Renal cortex interstitium (tissue), 11 donors: Measurements from ENCODE around the gene RUNX1. TPM values are rescaled to one million over a fixed set of nuclear protein-coding genes. Genes with fewer than 3 reads are reported as not detected.

Source experiments
- DNase-seq, 11 donors: peaks; one replicate each; pipeline ENCODE4 v3.0.0-alpha.2; 2013; ENCODE audit warnings: low read depth in 9 of 11, low spot score in 4 of 11; ENCODE audit errors: extremely low read depth in 1 of 11
- polyA plus RNA-seq, 3 donors: library from polyadenylated mRNA; unstranded; fragments of 120-200 nt; gene quantifications; one replicate each; pipeline ENCODE4 v1.2.1, GENCODE V29; 2013; ENCODE audit not compliant: insufficient read length in 3 of 3

Gene RUNX1
- polyA plus RNA-seq, 3 donors, result 2.3 to 3.5 (median 2.4) TPM

DNA sequence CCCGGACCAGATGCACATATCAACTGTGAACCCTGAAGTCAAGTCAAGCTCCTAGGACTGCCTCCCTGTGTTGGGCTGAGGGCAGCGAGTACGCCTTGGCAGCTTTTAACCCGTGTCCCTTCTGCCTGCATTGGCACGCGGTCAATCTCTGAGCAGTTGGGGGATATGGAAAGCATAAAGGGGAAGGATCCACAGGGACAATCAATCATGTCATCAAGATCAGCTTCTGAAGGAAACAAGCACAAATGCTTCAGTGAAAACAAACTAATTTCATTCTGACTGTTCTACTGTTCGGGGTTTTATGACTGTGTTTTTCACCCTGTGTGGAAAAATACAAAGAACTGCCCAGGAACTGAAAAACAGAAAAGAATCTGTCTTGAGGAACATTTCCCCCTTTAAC lies 106.2 kb downstream of the RUNX1 start:
- no peak for DNase-seq

DNA sequence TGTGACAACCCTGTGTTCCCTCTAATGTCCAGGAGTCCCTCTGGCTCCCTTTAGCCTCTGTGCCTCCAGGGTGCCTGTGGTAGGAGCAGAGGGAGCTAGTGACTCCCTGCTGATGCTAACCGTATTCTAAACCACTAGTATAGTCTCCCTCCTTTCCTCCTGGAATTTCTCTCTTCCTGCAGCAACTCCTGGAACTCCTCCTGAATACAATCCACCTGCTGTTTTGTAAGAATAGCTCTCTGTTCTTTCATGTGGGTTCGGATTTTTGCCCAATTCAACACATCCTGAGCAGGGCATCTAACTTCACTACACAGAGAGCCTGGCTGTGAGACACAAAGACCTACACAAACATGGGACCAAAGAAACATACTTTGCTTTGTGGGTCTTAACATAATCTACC lies 107.9 kb downstream of the RUNX1 start:
- DNase-seq, result no peak

GRCh38 chr21:34939673-34940331 lies 109.3 kb downstream of the RUNX1 start:
- no peak for DNase-seq

GRCh38 chr21:34938089-34938764 lies 110.9 kb downstream of the RUNX1 start:
- DNase-seq, result no peak

- DNase-seq, result no peak
Measured at GRCh38 chr21:34936883-34937563, 112.1 kb downstream of the RUNX1 start.

- DNase-seq, result no peak
Measured at GRCh38 chr21:34936371-34936789, 112.7 kb downstream of the RUNX1 start.

GRCh38 chr21:34935898-34936297 lies 113.2 kb downstream of the RUNX1 start:
- no peak for DNase-seq

- DNase-seq, result no peak
Measured at GRCh38 chr21:34935452-34935851, 113.7 kb downstream of the RUNX1 start.

GRCh38 chr21:34934350-34934749 lies 114.8 kb downstream of the RUNX1 start:
- DNase-seq, result no peak

GRCh38 chr21:34933609-34934335 lies 115.3 kb downstream of the RUNX1 start:
- no peak for DNase-seq

DNA sequence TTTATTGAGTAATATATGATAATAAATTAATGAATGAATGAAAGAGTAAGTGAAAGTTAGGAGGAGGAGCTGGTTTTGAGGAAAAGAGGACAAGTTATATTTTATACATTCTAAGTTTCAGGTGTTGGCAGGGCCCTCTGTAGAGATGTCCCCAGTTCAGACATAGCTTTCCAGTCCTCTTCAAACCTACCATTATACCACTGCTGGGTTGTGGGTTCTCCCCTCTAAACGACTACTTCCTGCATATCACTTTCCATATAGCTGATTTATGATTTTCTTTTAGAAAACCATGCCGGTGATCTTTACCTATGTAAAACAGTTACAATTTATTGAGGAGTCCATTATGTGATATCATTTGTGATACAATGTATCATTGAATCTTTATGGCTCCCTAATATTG lies 116.9 kb downstream of the RUNX1 start:
- DNase-seq, result no peak

DNA sequence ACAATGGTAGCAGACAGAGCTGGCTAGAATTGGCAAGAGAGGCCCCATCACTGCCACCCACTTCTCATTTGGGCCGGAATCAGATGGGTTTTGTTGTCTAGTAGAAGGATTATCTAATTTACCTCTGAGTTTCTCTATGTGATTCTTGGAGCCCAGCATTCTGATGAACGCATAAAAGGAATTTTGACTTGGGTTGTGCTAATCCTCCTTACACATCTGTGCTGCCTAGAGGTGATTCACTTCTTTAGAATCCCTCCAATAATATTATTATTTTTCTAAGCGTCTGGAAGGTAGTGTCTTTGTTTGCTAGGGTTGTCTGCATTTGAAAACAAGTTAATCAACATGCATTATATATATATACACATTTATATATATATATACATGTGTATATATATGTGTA lies 118.1 kb downstream of the RUNX1 start:
- no peak for DNase-seq

DNA sequence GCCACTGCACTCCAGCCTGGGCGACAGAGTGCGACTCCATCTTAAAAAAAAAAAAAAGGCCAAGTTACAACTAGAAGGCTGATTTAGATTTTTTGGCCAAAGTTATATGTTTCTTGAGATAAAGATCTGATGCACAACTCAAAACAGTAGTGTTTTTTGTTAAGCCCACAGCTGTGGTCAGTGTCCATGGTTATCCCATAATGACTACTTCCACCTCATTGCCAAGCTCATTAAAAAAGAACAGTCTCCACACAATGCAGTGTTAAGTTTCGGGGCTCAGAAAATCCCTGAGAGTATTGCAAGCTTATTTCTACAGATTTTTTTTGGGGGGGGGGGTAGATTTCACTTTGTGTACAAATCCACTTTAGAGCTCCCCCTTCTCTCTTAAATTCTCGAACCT lies 120.5 kb downstream of the RUNX1 start:
- no peak for DNase-seq

DNA sequence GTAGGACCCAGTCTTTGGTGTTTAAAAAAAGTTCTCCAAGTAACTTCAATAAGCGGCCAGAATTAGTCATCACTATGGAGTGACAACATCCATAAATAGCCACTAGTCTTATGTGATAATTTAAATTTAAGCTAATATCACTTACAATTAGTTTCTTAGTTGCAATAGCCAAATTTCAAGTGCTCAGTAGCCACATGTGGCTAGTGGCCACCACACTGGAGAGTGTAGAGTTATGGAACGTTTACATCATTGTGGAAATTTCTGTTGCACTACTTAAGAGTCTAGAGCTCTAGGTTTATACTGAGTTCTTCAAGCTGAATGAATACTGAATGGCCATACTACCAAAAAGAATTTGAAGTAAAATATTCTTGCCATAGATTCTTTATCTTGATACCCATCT lies 121.1 kb downstream of the RUNX1 start:
- no peak for DNase-seq

GRCh38 chr21:34926803-34927467 lies 122.2 kb downstream of the RUNX1 start:
- peak in 4 of 11 donors; percentile 2 to 36 (median 6) for DNase-seq

DNA sequence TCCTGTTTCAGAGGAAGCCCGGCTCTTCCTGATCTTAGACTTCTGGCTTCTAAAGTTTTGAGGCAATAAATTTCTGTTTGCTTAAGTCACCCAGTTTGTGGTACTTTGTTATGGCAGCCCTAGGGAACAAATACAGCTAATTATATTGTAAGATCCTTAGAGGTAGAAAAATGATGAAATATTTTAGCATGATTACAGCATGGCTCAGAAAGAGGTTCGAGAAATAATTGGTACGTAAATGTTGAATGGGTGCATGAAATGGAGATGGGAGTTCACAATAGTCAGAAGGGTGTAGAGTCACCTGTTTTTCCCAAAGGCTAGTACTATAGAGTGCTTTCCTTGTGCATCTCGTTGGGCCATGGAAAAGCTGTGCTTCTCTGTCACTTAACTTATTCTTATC lies 123.5 kb downstream of the RUNX1 start:
- no peak for DNase-seq

DNA sequence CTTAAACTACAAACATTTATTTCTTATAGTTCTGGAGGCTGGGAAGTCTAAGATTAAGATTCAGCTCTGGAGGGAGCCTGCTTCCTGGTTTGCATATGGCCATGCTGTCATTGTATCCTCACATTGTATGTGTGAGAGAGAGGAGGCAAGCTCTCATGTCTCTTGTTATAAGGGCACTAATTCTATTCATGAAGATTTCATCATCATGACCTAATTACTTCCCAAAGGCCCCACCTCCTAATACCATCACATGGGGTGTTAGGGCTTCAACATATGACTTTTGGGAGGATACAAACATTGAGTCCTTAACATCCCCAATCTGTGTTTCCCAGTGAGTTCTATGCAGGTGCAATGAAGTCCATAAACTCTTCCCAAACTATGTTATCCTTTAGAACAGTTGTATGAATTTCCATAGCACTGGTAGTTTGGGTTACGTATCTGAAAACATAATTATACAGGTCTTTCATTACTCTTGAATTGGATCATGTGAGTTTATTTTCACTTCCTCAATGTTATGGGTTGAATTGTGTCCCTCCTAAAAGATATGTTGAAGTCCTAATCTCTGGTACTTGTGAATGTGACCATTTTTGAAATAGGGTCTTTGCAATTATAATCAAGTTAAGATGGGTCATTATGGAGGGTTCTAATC lies 124.2 kb downstream of the RUNX1 start:
- DNase-seq, result no peak

GRCh38 chr21:34924194-34924593 lies 124.9 kb downstream of the RUNX1 start:
- no peak for DNase-seq

DNA sequence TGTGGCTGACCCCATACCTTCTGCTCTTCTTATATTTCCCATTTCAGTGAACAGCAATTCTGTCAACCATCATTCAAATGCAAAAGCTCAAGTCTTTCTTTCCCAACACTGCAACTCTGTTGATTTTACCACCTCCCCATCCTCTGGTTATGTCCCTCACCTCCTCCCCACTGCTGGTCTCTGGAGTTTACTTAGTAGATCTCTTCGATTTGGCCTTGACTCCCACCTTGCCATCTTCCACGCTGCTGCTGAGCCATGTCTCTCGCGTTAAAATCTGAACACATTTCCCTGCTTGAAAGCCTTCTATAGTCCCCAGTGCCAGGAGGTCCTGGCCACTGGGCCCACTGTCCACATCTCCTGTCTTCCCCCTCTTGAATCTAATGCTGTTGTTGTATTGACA lies 125.5 kb downstream of the RUNX1 start:
- no peak for DNase-seq
